Adipocyte (in vitro differentiated cells): ENCODE data around the gene CPPED1.

Source experiments
- DNase-seq: peaks from one replicate; pipeline ENCODE4 v3.0.0-alpha.2; 2015; ENCODE audit warnings: low read depth
- H3K27me3 ChIP-seq: replicated peaks from 2 replicates; pipeline ENCODE4 v1.7.0; 2013; ENCODE audit warnings: mild to moderate bottlenecking, low read length, moderate library complexity; ENCODE audit not compliant: control insufficient read depth, insufficient read depth
- H3K36me3 ChIP-seq: 2 replicates; pipeline ENCODE4 v1.7.0; 2013; ENCODE audit warnings: low read length, mild to moderate bottlenecking, moderate library complexity; ENCODE audit not compliant: control insufficient read depth, insufficient read depth, severe bottlenecking
- H3K4me1 ChIP-seq: 2 replicates; pipeline ENCODE4 v1.7.0; 2013; ENCODE audit warnings: mild to moderate bottlenecking, low read length, moderate library complexity; ENCODE audit not compliant: control insufficient read depth, insufficient read depth
- H3K4me3 ChIP-seq: 2 replicates; pipeline ENCODE4 v1.7.0; 2013; ENCODE audit warnings: mild to moderate bottlenecking, low read length, moderate library complexity
- H3K9ac ChIP-seq: 2 replicates; pipeline ENCODE4 v1.7.0; 2013; ENCODE audit warnings: mild to moderate bottlenecking, low read length, moderate library complexity
- H3K9me3 ChIP-seq: 2 replicates; pipeline ENCODE4 v1.7.0; 2013; ENCODE audit warnings: mild to moderate bottlenecking, low read length, moderate library complexity; ENCODE audit not compliant: control insufficient read depth

The CPPED1 gene

DNA sequence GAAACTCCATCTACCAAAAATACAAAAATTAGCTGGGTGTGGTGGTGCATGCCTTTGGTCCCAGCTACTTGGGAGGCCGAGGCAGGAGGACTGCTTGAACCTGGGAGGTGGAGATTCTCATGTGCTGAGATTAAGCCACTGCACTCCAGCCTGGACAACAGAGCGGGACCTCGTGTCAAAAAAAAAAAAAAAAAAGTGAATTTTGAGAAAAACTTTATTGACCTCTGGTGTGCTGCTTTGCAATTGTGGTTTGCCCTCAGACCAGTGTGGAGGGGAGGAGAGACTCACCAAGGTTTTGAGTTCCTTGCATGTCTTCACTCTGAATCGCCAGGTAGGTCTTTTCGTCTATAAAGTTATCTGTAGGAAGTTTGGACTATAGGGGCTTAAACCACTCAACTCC lies 145.2 kb downstream of the CPPED1 start:
- no peaks in the 10 kb centered on the region for H3K4me1 ChIP-seq
- H3K9ac ChIP-seq = no peak overlapping the region
- H3K4me3 ChIP-seq = no peak overlapping the region
- H3K9me3 ChIP-seq = no peaks in the 10 kb centered on the region
- peaks cover 18% of the 10 kb centered on the region for H3K36me3 ChIP-seq
- no peaks in the 10 kb centered on the region for H3K27me3 ChIP-seq
- DNase-seq = no peak

DNA sequence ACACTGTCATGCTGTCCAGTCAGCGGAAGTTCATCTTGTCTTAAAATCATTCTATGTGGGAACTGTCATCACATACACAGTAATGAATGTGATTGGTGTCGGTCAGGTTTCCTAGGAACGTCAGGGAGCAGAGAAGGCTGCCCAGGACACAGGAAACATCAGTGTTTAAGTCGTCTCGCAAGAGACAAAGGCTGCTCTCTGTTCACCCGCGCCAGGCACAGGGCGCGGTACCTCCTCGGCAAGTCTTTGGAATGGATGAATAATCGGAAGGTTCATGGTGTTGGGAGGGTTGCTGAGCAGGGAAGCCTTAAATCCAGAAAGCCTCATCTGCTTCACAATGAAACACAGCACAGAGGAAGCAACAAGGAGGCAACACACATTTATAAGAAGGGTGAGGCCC lies 148.2 kb downstream of the CPPED1 start:
- Histone ChIP-seq H3K4me1 (no peaks in the 10 kb centered on the region), H3K9ac (no peak overlapping the region), H3K4me3 (no peak overlapping the region), H3K9me3 (no peaks in the 10 kb centered on the region), H3K27me3 (no peaks in the 10 kb centered on the region), H3K36me3 (peaks cover 8% of the 10 kb centered on the region)
- DNase-seq = no peak

DNA sequence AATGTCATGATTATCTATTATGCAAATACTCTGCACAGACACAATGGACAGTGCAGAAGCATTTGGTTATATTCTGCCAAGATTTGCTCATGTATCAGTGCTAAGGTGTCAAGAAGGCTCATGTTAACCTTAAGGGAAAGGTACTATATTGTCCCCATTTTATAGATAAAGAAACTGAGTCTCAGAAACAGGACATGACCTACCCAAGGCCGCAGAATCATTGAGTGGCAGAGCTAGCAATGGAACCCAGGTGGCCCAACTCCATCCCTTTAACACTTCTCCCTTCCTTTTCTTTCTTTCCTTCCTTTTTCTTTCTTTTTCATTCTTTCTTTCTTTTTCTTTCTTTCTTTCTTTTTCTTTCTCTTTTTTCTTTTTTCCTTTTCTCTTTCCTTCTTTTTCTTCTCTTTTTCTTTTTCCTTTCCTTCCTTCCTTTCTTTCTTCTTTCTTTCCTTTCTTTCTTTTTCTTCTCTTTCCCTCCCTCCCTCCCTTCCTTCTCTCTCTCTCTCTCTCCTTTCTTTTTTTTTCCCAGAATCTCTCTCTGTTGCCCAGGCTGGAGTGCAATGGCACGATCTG lies 149.8 kb downstream of the CPPED1 start:
- H3K27me3 ChIP-seq = no peaks in the 10 kb centered on the region
- H3K4me3 ChIP-seq = no peak overlapping the region
- peaks cover 8% of the 10 kb centered on the region for H3K36me3 ChIP-seq
- H3K4me1 ChIP-seq = no peaks in the 10 kb centered on the region
- no peak for DNase-seq
- no peak overlapping the region for H3K9ac ChIP-seq
- no peaks in the 10 kb centered on the region for H3K9me3 ChIP-seq

GRCh38 chr16:12652924-12653323 lies 150.8 kb downstream of the CPPED1 start:
- no peaks in the 10 kb centered on the region for H3K4me1 ChIP-seq
- no peak overlapping the region for H3K9ac ChIP-seq
- no peak for DNase-seq
- no peaks in the 10 kb centered on the region for H3K9me3 ChIP-seq
- no peaks in the 10 kb centered on the region for H3K36me3 ChIP-seq
- H3K27me3 ChIP-seq = no peaks in the 10 kb centered on the region
- no peak overlapping the region for H3K4me3 ChIP-seq

DNA sequence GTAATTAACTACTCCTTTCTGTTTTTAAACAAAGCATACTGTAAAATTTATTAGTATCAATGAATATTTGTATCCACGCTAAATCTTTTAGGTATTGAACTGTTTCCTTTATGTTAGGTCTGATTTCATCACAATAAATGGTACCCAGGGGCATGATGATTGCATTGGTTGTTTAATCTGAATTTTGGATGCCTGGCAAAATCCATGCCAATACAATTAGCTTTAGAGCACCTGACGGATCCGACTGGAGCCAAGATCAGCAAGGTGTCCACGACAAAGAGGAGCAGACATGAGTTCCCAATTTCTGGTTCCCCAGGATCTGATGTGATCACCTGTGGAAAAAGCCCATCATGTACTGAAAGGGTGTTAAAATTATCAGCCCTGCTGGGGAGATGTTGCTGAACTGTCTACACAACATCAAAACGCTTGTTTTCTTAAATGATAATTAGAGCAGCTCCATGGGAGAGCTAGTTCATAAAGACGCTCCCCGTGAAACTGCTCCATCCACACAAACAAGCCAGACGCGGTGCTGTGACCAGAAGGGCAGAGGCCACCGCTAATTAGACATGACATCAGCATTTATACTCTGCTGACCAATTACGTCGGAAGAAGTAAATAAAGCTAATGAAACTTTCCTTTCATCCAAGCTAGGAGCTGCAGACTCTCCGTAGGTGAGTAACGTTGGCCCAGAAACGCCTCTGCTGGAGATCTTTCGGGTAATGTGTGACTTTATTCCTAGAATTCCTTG lies 151.7 kb downstream of the CPPED1 start:
- Histone ChIP-seq H3K9ac (no peak overlapping the region), H3K36me3 (no peaks in the 10 kb centered on the region), H3K27me3 (no peaks in the 10 kb centered on the region), H3K4me1 (no peaks in the 10 kb centered on the region), H3K9me3 (no peaks in the 10 kb centered on the region), H3K4me3 (no peak overlapping the region)
- no peak for DNase-seq

DNA sequence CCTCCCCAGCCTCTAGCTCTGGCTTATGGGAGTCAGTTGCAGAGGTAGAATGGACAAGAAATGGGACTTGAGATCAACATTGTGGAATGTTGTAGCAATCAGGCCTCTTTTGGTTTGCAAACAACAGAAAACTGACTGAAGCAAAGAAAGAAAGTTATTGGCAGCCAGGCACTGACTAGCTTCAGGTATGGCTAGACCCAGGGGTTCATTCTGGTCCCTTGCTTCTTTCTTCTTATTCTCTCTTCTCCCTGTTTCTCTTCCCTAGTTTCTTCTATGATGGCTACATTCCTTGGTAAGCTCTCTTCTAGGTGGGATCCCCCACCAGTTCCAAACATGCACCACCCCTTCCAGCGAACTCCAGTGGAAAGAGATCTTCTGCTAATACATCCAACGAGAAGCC lies 154.3 kb downstream of the CPPED1 start:
- no peak overlapping the region for H3K9ac ChIP-seq
- no peaks in the 10 kb centered on the region for H3K27me3 ChIP-seq
- no peak overlapping the region for H3K4me3 ChIP-seq
- H3K36me3 ChIP-seq = no peaks in the 10 kb centered on the region
- DNase-seq = no peak
- peaks cover 7% of the 10 kb centered on the region for H3K4me1 ChIP-seq
- no peaks in the 10 kb centered on the region for H3K9me3 ChIP-seq

GRCh38 chr16:12646490-12647274 lies 157.0 kb downstream of the CPPED1 start:
- Histone ChIP-seq H3K27me3 (no peaks in the 10 kb centered on the region), H3K36me3 (no peaks in the 10 kb centered on the region), H3K4me3 (no peak overlapping the region), H3K4me1 (peaks cover 7% of the 10 kb centered on the region), H3K9me3 (no peaks in the 10 kb centered on the region), H3K9ac (no peak overlapping the region)
- peak; percentile 50 for DNase-seq

DNA sequence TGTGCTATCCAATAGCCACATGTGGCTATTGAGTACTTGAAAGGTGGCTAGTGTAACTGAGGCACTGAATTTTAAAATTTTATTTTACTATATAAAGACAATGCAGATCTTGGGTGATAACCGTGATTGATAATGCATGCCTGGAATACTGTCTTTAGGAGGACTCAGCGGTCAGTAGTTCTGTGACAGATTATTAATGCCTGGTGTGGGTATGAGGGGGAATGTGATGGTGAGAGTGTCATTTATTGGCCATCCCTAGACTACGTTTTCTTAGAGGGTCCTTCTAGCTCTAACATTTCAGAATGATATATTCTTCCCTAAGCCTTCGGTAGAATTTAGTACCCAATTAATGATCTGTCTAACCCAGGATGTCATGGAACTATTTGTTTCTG lies 157.6 kb downstream of the CPPED1 start:
- Histone ChIP-seq H3K36me3 (no peaks in the 10 kb centered on the region), H3K4me1 (peaks cover 7% of the 10 kb centered on the region), H3K9me3 (no peaks in the 10 kb centered on the region), H3K9ac (no peak overlapping the region), H3K27me3 (no peaks in the 10 kb centered on the region), H3K4me3 (no peak overlapping the region)
- DNase-seq = no peak

DNA sequence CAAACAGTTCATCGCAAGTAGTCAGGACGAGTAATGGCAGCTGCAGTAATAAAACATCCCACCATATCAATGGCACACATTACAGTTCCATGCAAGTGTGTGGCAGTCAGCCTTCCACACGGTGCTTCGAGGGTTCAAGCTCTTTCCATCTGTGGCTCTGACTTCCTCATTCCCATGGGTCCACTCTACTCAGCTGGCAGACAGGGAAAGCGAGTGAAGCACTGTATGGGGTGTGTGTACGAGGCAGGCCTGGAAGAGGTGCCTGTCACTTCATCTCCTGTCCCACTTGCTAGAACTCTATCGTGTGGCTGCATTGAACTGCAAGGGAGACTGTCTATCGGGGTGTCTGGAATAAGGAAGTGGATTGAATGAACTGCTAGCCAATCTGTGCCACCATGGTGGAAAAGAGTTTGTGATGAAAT lies 160.6 kb downstream of the CPPED1 start:
- Histone ChIP-seq H3K4me3 (no peak overlapping the region), H3K4me1 (peaks cover 10% of the 10 kb centered on the region), H3K9me3 (no peaks in the 10 kb centered on the region), H3K9ac (no peak overlapping the region), H3K27me3 (no peaks in the 10 kb centered on the region), H3K36me3 (no peaks in the 10 kb centered on the region)
- no peak for DNase-seq

DNA sequence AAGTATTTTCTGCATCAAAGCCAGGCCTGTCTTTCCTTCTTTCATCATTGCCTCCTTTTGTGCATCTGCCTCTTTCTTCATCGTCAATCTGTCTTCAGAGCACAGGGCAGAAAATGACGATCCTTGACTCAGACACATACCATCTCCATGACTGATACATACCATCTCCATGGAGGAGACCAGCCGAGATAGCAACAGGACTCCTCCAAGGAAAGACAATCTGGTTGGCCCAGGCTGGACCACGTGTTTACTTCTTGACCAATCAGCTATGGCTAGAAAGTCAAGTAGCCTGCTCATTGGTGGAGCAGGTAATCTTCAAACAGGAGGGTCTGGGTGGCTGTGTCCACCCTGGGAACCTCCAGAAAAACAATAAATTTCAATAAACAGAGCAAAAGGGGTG lies 164.6 kb downstream of the CPPED1 start:
- Histone ChIP-seq H3K9ac (no peak overlapping the region), H3K4me3 (no peak overlapping the region), H3K9me3 (no peaks in the 10 kb centered on the region), H3K4me1 (peaks cover 3% of the 10 kb centered on the region), H3K27me3 (no peaks in the 10 kb centered on the region), H3K36me3 (no peaks in the 10 kb centered on the region)
- DNase-seq = peak; percentile 14

DNA sequence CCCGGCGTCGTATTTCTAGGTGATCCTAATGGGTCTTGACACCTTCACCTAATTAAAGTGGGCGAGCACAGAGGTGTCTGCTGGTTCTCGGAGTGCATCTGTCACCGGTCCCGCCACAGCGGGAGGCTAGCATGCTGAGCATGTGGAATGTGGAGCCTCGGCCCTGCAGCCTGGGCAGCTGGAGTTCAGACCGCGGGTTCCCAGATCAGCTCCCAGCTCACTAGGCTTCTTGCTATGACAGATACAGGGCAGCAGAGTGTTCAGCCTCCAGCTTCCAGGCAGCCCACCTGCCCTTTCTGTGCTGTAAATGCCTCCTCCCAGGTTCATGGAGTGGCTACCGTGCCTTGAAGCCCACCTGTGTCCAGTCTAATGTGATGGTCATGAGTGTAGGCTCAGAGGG lies 166.7 kb downstream of the CPPED1 start:
- peaks cover 3% of the 10 kb centered on the region for H3K4me1 ChIP-seq
- H3K4me3 ChIP-seq = no peak overlapping the region
- H3K9me3 ChIP-seq = no peaks in the 10 kb centered on the region
- DNase-seq = no peak
- no peak overlapping the region for H3K9ac ChIP-seq
- no peaks in the 10 kb centered on the region for H3K36me3 ChIP-seq
- no peaks in the 10 kb centered on the region for H3K27me3 ChIP-seq
